NCI-H774 (cell line): Measurements from ENCODE around the gene BRCA1.
"Not testable (repeated sequence)": the region's sequence is repeated elsewhere in the genome, so short reads cannot be mapped to it uniquely, and the experiment has no call there.

ENCODE experiments used
- DNase-seq: peaks from one replicate; lab custom pipeline; 2025; lab: John Stamatoyannopoulos, UW

The BRCA1 gene

DNA sequence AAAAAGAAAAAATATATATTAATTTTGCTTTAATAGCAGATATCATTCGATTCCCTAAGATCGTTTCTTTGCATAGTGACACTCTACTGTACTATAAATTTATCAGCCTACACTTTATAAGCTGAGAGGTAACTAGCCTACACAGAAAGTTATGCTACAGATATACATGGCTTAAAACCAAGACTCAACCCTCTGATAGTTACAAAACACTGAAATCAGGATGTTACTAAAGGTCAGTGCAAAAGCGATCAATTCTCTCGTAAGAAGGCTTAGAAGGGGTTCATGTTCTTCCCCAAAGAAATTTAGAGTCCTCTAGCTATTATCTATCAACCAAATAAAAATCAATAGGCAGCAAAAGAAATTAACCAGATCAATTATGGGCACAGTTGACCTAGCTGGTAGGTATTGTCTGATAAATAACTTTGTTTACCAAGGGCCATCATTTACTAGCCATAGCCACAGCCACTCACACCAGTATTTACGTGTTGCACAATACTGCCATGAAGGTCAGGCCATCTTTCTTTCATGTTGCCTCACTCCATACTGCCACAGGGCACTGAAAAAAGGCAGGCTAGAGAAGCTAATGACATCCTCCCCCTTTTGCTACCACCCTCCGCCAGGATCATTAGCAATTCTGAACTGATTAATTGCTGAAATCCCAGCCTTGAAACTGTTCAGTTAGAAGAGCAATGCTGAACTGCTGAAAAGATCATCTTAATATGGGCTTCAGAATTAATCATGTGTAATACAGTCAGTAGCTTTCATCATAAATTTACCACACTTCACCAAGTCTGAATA, 56.4 kb downstream of the BRCA1 start:
- DNase-seq = no peak

GRCh38 chr17:43062984-43063638, 62.1 kb downstream of the BRCA1 start:
- DNase-seq = no peak

GRCh38 chr17:43056051-43056450, 69.1 kb downstream of the BRCA1 start:
- DNase-seq = no peak

GRCh38 chr17:43053008-43053407, 72.2 kb downstream of the BRCA1 start:
- DNase-seq = not testable (repeated sequence)

DNA sequence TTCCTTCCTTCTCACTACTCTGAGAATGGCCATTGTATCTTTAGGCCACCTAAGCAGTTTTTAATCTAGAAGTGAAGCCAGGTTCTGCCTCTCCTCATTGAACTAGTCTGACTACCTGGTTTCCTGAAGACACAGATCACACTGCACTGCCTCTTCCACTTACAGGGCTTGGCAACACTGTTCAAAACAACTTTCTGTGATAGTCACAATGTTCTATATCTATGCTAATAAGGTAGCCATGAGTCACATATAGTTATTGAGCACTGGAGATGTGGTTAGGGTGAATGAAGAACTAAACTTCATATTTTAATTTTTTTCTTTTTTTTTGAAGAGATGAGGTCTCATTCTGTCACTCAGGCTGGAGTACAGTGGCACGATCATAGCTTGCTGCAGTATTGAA, 73.2 kb downstream of the BRCA1 start:
- DNase-seq = no peak

- DNase-seq = no peak
Measured at GRCh38 chr17:43044024-43044423, 81.1 kb downstream of the BRCA1 start.

DNA sequence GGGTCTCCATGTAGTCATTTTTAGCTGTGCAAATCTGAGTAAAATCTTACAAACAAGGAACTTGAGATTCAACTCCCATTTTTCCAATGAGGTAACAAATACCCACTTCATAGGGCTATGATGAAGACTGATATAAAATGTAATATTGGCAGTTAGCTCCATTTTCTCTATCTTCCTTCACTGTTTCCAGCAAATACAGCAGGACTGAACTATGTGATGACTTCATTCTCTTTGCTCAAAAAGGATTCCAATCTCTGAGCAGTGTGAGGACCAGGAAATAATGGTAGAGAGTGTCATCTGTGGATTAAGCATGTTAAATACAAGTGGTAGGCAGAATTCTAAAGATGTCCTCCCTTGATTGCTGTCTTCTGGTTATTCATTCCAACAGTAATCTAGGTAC, 81.9 kb downstream of the BRCA1 start:
- no peak for DNase-seq

GRCh38 chr17:43042025-43042628, 83.0 kb downstream of the BRCA1 start:
- DNase-seq = no peak

- DNase-seq = peak; percentile 14
Measured at GRCh38 chr17:43040655-43041054, 84.5 kb downstream of the BRCA1 start.

DNA sequence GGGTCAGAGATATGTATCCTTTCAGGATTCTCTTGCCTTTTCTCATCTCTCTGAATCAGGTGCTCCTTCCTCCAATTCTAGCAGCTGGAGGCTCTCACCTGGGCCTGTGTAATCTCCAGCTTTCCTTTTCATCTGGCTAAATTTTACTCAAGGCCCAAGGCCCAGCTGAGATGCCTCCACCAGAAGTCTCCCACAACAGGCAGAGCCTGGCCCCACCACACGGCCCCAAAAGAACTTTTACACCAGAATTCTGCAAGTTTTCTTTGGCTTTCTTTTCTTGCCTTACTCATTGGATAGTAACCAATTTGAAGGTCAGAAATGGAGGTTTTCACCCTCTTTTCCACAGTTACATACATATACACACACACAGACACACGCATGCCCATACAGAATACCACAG, 85.5 kb downstream of the BRCA1 start:
- no peak for DNase-seq

GRCh38 chr17:43034894-43035293, 90.3 kb downstream of the BRCA1 start:
- no peak for DNase-seq

- DNase-seq = peak; percentile 13
Measured at GRCh38 chr17:43033948-43034881, 90.9 kb downstream of the BRCA1 start.

GRCh38 chr17:43031666-43032065, 93.5 kb downstream of the BRCA1 start:
- DNase-seq = no peak

- no peak for DNase-seq
Measured at GRCh38 chr17:43030137-43030767, 94.9 kb downstream of the BRCA1 start.

- DNase-seq = no peak
Measured at GRCh38 chr17:43028221-43028861, 96.8 kb downstream of the BRCA1 start.

- DNase-seq = no peak
Measured at GRCh38 chr17:43027091-43028032, 97.8 kb downstream of the BRCA1 start.

GRCh38 chr17:43026595-43026994, 98.6 kb downstream of the BRCA1 start:
- no peak for DNase-seq

GRCh38 chr17:43025766-43026537, 99.2 kb downstream of the BRCA1 start:
- DNase-seq = no peak

DNA sequence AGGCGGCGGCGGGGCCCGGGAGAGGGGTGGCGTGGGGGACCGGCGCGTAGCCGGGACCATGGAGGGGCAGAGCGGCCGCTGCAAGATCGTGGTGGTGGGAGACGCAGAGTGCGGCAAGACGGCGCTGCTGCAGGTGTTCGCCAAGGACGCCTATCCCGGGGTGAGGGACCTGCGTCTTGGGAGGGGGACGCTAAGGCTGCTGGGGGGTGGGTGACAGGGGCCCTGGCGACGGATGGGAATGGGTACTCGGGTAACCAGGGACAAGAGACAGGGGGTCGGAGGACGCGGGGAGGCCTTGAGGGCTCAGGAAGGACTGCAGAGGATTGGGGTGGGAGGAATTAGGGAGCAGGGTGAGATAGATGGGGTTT, 99.9 kb downstream of the BRCA1 start:
- no peak for DNase-seq
